ENCODE measurements around the gene CLDN6.
"Not testable (repeated sequence)": the region's sequence is repeated elsewhere in the genome, so short reads cannot be mapped to it uniquely, and the experiment has no call there.

CLDN6 gene

GRCh38 chr16:3017794-3018506 lies at the start of gene CLDN6:
Gene CLDN6 (minus strand): TSS chr16:3018183. CDS start chr16:3016021, 2,162 bp downstream.
- H3K27ac ChIP-seq: no peak within 1 kb of the TSS
- DNase-seq (ENCODE audit: low read depth, low spot score): no peak

GRCh38 chr16:3066440-3066748 lies 48.4 kb upstream of the CLDN6 start:
- H3K27ac ChIP-seq: no peak overlapping the region
- DNase-seq (ENCODE audit: low read depth, low spot score): no peak

GRCh38 chr16:3065742-3066439 lies 47.9 kb upstream of the CLDN6 start:
- H3K27ac ChIP-seq: no peak overlapping the region
- no peak for DNase-seq (ENCODE audit: low read depth, low spot score)

GRCh38 chr16:3065069-3065741 lies 47.2 kb upstream of the CLDN6 start, which contains the start of gene IL32:
Gene IL32 (plus strand): TSS chr16:3065640. CDS start chr16:3065812, 172 bp downstream.
- DNase-seq (ENCODE audit: low read depth, low spot score): peak; percentile 33
- no peak within 1 kb of the TSS for H3K27ac ChIP-seq

GRCh38 chr16:3063625-3064386 lies 45.8 kb upstream of the CLDN6 start:
- DNase-seq (ENCODE audit: low read depth, low spot score): no peak
- no peak overlapping the region for H3K27ac ChIP-seq

GRCh38 chr16:3062553-3062952 lies 44.6 kb upstream of the CLDN6 start:
- no peak overlapping the region for H3K27ac ChIP-seq

GRCh38 chr16:3060339-3061127 lies 42.5 kb upstream of the CLDN6 start:
- DNase-seq (ENCODE audit: low read depth, low spot score): no peak
- no peak overlapping the region for H3K27ac ChIP-seq

More at GRCh38 chr16:3062553-3062952, 44.6 kb upstream of the CLDN6 start:
- DNase-seq (ENCODE audit: low read depth, low spot score): no peak

- H3K27ac ChIP-seq: peak overlapping the region; percentile 14
- no peak for DNase-seq (ENCODE audit: low read depth, low spot score)
Observed at GRCh38 chr16:3059723-3060242, 41.8 kb upstream of the CLDN6 start.

- no peak for DNase-seq (ENCODE audit: low read depth, low spot score)
- peak overlapping the region; percentile 14 for H3K27ac ChIP-seq
Observed at GRCh38 chr16:3059041-3059722, 41.2 kb upstream of the CLDN6 start.

GRCh38 chr16:3058139-3059030 lies 40.4 kb upstream of the CLDN6 start:
- H3K27ac ChIP-seq: peak overlapping the region; percentile 14
- no peak for DNase-seq (ENCODE audit: low read depth, low spot score)

- H3K27ac ChIP-seq: no peak overlapping the region
- DNase-seq (ENCODE audit: low read depth, low spot score): no peak
Observed at GRCh38 chr16:3057181-3058138, 39.5 kb upstream of the CLDN6 start.

- no peak for DNase-seq (ENCODE audit: low read depth, low spot score)
- no peak overlapping the region for H3K27ac ChIP-seq
Observed at GRCh38 chr16:3056336-3057180, 38.6 kb upstream of the CLDN6 start.

- H3K27ac ChIP-seq; DNase-seq (ENCODE audit: low read depth, low spot score): not testable (repeated sequence)
Observed at GRCh38 chr16:3055734-3056115, 37.7 kb upstream of the CLDN6 start.

GRCh38 chr16:3054965-3055733 lies 37.2 kb upstream of the CLDN6 start:
- no peak for DNase-seq (ENCODE audit: low read depth, low spot score)
- H3K27ac ChIP-seq: no peak overlapping the region

- not testable (repeated sequence) for H3K27ac ChIP-seq; DNase-seq (ENCODE audit: low read depth, low spot score)
Observed at GRCh38 chr16:3053330-3053710, 35.3 kb upstream of the CLDN6 start.

Data from epithelial cell of prostate (primary cell).